ENCODE data around the gene RAD9A.
A peak's percentile ranks its signal among the peaks of the same experiment; 100 is the strongest.
"Not testable (repeated sequence)": the region's sequence is repeated elsewhere in the genome, so short reads cannot be mapped to it uniquely, and the experiment has no call there.

Gene RAD9A

GRCh38 chr11:67397986-67398660 lies 6.3 kb downstream of the RAD9A start:
- no peak for DNase-seq

- DNase-seq, result no peak
These were observed 7.1 kb downstream of the RAD9A start for GRCh38 chr11:67398661-67399563.

GRCh38 chr11:67400251-67400941 lies 8.6 kb downstream of the RAD9A start:
- DNase-seq, result no peak

GRCh38 chr11:67400942-67401494 lies 9.2 kb downstream of the RAD9A start:
- DNase-seq, result no peak

- DNase-seq, result peak; percentile 91
These were observed 9.9 kb downstream of the RAD9A start, which contains the start of gene PPP1CA for GRCh38 chr11:67401495-67402191. TSS of gene PPP1CA (minus strand) at chr11:67401858. CDS start at chr11:67401782, 76 bp downstream.

GRCh38 chr11:67402192-67402839 lies 10.5 kb downstream of the RAD9A start:
- DNase-seq, result not testable (repeated sequence)

GRCh38 chr11:67403085-67403484 lies 11.3 kb downstream of the RAD9A start:
- DNase-seq, result not testable (repeated sequence)

- no peak for DNase-seq
These were observed 12.9 kb downstream of the RAD9A start for GRCh38 chr11:67404515-67405195.

GRCh38 chr11:67405196-67405567 lies 13.4 kb downstream of the RAD9A start:
- DNase-seq, result no peak

- DNase-seq, result no peak
These were observed 14.0 kb downstream of the RAD9A start for GRCh38 chr11:67405688-67406339.

- no peak for DNase-seq
These were observed 14.7 kb downstream of the RAD9A start for GRCh38 chr11:67406420-67406968.

GRCh38 chr11:67406969-67407687 lies 15.3 kb downstream of the RAD9A start:
- DNase-seq, result no peak

GRCh38 chr11:67407688-67408163 lies 15.9 kb downstream of the RAD9A start:
- DNase-seq, result no peak

GRCh38 chr11:67408437-67409200 lies 16.8 kb downstream of the RAD9A start:
- no peak for DNase-seq

GRCh38 chr11:67409261-67409666 lies 17.5 kb downstream of the RAD9A start:
- DNase-seq, result peak; percentile 65

- no peak for DNase-seq
These were observed 18.1 kb downstream of the RAD9A start for GRCh38 chr11:67409781-67410368.

- no peak for DNase-seq
These were observed 18.6 kb downstream of the RAD9A start for GRCh38 chr11:67410369-67410831.
